ENCODE results near the gene DNAAF6.

Gene DNAAF6

DNA sequence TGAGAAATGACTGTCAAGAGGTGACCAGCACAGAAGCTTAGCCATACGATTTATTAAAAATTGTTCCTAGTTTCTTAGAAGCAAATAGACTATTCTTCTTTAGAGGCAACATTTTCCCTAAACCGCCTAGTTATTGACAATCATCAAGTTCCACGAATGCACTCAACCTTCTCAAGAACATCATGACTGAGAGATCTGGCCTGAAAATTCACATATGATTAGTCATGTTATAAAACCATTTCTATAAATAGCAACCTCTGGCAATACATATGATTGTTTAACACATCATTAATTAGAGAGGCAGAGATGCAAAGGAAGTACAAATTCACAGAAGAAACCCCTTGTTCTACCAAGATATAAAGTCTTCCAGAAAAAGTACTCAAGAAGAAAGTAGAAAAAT is 6.9 kb upstream of the DNAAF6 start:
- TF ChIP-seq, protein P1, sequence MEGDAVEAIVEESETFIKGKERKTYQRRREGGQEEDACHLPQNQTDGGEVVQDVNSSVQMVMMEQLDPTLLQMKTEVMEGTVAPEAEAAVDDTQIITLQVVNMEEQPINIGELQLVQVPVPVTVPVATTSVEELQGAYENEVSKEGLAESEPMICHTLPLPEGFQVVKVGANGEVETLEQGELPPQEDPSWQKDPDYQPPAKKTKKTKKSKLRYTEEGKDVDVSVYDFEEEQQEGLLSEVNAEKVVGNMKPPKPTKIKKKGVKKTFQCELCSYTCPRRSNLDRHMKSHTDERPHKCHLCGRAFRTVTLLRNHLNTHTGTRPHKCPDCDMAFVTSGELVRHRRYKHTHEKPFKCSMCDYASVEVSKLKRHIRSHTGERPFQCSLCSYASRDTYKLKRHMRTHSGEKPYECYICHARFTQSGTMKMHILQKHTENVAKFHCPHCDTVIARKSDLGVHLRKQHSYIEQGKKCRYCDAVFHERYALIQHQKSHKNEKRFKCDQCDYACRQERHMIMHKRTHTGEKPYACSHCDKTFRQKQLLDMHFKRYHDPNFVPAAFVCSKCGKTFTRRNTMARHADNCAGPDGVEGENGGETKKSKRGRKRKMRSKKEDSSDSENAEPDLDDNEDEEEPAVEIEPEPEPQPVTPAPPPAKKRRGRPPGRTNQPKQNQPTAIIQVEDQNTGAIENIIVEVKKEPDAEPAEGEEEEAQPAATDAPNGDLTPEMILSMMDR (IDR thresholded peaks at IDR 0.05; ENCODE audit: low read depth, low read length): no peak
- no peak for DNase-seq (ENCODE audit: extremely low read depth, low read depth)

DNA sequence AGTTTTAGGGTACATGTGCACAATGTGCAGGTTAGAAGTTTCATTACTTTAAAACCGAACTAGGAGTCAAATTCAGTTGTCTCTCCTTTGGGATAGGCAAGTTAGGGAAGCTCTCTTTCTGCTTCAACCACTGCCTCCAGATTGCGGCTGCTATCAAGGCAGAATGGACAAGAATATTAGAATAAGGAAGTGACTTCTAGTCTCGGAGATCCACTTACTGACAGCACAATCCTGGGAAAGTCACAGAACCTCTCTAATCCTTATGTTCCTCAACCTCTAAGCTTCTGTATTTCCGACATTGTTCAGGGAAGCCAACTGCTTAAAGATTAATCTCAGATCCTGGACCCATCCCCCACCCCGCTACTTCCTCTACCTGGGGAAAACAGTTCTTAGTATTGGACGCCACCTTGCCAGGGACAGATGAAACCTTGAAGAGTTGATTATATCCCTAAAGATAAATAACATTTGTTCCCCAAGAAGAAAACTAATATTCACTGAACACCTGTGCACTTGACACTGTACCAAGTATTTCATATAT is 2.3 kb upstream of the DNAAF6 start:
- DNase-seq (ENCODE audit: extremely low read depth, low read depth): no peak
- TF ChIP-seq, protein P1 (IDR thresholded peaks at IDR 0.05; ENCODE audit: low read depth, low read length): no peak

DNA sequence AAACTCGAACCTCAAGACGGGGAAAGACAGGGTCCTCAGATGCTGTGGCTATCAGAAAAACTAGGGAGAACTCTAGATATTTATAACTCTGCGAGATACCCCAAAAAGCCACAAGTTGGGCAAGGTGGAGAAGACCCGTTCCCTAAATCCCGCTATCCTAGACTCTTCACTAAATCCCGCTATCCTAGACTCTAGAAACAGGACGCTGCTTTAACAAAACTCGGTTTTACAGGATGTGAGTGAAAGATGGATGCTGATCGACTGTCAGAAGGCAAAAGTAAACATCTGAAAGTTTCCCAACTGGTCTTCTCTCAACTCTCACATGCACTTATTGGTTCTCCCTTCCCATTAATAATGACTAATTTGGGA is 270 bp downstream of the DNAAF6 start:
- DNase-seq (ENCODE audit: extremely low read depth, low read depth): no peak
- TF ChIP-seq, protein P1 (IDR thresholded peaks at IDR 0.05; ENCODE audit: low read depth, low read length): no peak

DNA sequence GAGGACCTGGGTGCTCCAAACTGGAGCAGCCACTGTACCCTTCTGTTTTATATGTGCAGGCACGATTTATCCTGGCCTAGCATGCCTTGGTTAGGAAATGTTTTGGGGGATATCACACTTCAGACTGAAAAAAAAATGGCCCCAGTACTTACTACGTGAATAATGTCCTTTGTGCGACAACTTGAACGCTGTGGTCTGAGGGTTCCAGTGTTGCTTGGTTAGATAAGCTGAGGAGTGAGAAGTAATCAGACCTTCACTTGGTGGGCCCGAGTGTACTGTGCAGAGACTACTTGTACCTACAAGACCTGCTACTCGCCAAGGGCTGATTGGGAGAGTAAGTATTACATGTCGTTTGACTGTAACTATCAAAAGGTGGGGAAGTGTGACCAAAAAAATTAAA is 678 bp downstream of the DNAAF6 start:
- no peak for DNase-seq (ENCODE audit: extremely low read depth, low read depth)
- TF ChIP-seq, protein P1 (IDR thresholded peaks at IDR 0.05; ENCODE audit: low read depth, low read length): no peak

DNA sequence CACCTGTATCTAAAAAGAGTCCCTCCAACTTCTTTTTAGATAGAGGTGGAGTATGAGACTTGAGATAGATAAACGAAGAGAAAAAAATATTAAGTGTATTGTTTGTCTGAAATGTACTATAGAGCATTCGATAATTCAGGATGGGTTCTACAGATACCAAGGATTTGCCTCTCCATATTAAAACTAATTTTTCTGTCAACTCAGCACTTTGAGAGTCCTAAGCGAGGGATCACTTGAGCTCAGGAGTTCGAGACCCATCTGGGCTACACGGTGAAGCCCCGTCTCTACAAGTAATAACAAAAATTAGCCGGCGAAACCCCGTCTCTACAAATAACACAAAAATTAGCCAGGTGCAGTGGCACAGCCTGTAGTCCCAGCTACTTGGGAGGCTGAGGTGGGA is 1.5 kb downstream of the DNAAF6 start:
- TF ChIP-seq, protein P1 (IDR thresholded peaks at IDR 0.05; ENCODE audit: low read depth, low read length): no peak
- DNase-seq (ENCODE audit: extremely low read depth, low read depth): no peak

DNA sequence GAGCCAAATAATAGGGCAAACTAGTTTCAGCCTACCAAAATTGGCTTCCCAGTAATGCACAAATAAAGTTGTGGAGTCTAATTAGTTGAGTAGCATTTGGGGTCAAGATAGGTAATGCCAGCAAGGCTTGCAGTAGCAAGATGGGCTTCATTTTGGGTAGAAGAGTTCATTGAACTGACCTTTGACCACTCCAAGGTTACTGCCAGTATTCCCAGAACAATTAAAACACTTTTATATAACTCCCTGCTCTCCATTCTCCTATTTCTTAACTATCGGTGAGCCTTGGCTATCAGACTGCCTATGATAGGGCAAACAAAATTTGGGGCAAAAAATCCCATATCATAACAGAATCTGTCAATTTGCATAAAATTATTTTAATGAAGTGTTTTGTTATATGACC is 7.1 kb downstream of the DNAAF6 start:
- no peak for DNase-seq (ENCODE audit: extremely low read depth, low read depth)
- TF ChIP-seq, protein P1 (IDR thresholded peaks at IDR 0.05; ENCODE audit: low read depth, low read length): no peak

DNA sequence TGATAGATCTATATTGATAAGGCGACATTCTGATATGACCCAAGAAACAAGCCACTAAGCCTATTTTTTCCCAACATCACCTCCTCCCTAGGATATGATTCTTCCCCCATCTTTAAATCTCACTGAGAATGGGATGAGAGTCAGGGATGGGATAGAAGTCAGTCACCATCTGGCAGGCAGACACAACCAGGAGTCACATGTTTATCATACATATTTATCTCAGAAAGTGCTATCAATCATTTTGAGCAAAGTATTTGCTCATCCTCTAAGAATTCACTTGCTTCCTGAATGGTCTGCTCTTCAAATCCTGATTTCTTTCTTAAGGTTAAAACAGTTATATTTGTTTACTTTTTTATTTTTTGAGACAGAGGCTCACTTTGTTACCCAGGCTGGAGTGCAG is 20.3 kb downstream of the DNAAF6 start:
- TF ChIP-seq, protein P1 (IDR thresholded peaks at IDR 0.05; ENCODE audit: low read depth, low read length): no peak
- no peak for DNase-seq (ENCODE audit: extremely low read depth, low read depth)
